ENCODE results near the gene ATP1A1. TPM values are rescaled to one million over a fixed set of nuclear protein-coding genes. Genes with fewer than 3 reads are reported as not detected.

ATP1A1 gene
- total and polyA plus RNA-seq, 9 of the 15 experiments (the other 6 are each of a cell fraction or from before 2014, with no cell fraction given) = 99.3 to 513 (median 234) TPM

GRCh38 chr1:116429821-116430374 lies 56.9 kb downstream of the ATP1A1 start (continued):
- TF ChIP-seq TSC22D4 (tag; IDR thresholded peaks at IDR 0.05) (0 out of 2 replicates have a peak, but pooled peaks have one; percentile 50), SMARCE1 (IDR thresholded peaks at IDR 0.05) (peak; percentile 28; the same call in 1 of the 2 replicates), EHMT2 (IDR thresholded peaks at IDR 0.05) (peak; percentile 83), GATAD2A (IDR thresholded peaks at IDR 0.05) (peak; percentile 66; the same call in 1 of the 2 replicates), DPF2 (IDR thresholded peaks at IDR 0.05) (0 out of 2 replicates have a peak, but pooled peaks have one; percentile 19), OTX1 (CRISPR knock-in tag; IDR thresholded peaks at IDR 0.05) (0 out of 2 replicates have a peak, but pooled peaks have one; percentile 32), KDM1A (IDR thresholded peaks at IDR 0.05) (0 out of 4 replicates have a peak, but pooled peaks of 1 of the 2 experiments have one; percentile 18), ZBTB26 (CRISPR knock-in tag; IDR thresholded peaks at IDR 0.05) (0 out of 2 replicates have a peak, but pooled peaks have one; percentile 9), MCM7 (IDR thresholded peaks at IDR 0.05) (peak in 1 of 2 experiments; percentile 66; a peak in 1 of 4 replicates), MTA1 (IDR thresholded peaks at IDR 0.05; ENCODE audit: borderline replicate concordance) (peak; percentile 79; the same call in 1 of the 2 replicates), ZNF780A (CRISPR knock-in tag; IDR thresholded peaks at IDR 0.05) (no peak), THRAP3 (IDR thresholded peaks at IDR 0.05; ENCODE audit: borderline replicate concordance) (peak; percentile 60; the same call in 1 of the 2 replicates), BCLAF1 (IDR thresholded peaks at IDR 0.05; ENCODE audit: borderline replicate concordance in 1 of 2, control insufficient read depth in 1 of 2, low read depth in 2 of 2, low read length in 1 of 2) (0 out of 4 replicates have a peak, but pooled peaks of 1 of the 2 experiments have one; percentile 41), ZNF3 (CRISPR knock-in tag; IDR thresholded peaks at IDR 0.05) (no peak), CC2D1A (IDR thresholded peaks at IDR 0.05) (0 out of 2 replicates have a peak, but pooled peaks have one; percentile 23), TOE1 (IDR thresholded peaks at IDR 0.05; ENCODE audit: borderline replicate concordance) (0 out of 2 replicates have a peak, but pooled peaks have one; percentile 62), TOE1 (CRISPR knock-in tag; IDR thresholded peaks at IDR 0.05; ENCODE audit: borderline replicate concordance, low read depth) (no peak), HDAC1 (IDR thresholded peaks at IDR 0.05) (peak in 1 of 2 experiments; percentile 68; a peak in 1 of 4 replicates)
- TF ChIP-seq, protein P1, sequence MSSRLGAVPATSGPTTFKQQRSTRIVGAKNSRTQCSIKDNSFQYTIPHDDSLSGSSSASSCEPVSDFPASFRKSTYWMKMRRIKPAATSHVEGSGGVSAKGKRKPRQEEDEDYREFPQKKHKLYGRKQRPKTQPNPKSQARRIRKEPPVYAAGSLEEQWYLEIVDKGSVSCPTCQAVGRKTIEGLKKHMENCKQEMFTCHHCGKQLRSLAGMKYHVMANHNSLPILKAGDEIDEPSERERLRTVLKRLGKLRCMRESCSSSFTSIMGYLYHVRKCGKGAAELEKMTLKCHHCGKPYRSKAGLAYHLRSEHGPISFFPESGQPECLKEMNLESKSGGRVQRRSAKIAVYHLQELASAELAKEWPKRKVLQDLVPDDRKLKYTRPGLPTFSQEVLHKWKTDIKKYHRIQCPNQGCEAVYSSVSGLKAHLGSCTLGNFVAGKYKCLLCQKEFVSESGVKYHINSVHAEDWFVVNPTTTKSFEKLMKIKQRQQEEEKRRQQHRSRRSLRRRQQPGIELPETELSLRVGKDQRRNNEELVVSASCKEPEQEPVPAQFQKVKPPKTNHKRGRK (tag; IDR thresholded peaks at IDR 0.05) = peak; percentile 98
- TF ChIP-seq, protein P2, sequence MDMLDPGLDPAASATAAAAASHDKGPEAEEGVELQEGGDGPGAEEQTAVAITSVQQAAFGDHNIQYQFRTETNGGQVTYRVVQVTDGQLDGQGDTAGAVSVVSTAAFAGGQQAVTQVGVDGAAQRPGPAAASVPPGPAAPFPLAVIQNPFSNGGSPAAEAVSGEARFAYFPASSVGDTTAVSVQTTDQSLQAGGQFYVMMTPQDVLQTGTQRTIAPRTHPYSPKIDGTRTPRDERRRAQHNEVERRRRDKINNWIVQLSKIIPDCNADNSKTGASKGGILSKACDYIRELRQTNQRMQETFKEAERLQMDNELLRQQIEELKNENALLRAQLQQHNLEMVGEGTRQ (CRISPR knock-in tag; IDR thresholded peaks at IDR 0.05) = no peak
- TF ChIP-seq, protein P3, sequence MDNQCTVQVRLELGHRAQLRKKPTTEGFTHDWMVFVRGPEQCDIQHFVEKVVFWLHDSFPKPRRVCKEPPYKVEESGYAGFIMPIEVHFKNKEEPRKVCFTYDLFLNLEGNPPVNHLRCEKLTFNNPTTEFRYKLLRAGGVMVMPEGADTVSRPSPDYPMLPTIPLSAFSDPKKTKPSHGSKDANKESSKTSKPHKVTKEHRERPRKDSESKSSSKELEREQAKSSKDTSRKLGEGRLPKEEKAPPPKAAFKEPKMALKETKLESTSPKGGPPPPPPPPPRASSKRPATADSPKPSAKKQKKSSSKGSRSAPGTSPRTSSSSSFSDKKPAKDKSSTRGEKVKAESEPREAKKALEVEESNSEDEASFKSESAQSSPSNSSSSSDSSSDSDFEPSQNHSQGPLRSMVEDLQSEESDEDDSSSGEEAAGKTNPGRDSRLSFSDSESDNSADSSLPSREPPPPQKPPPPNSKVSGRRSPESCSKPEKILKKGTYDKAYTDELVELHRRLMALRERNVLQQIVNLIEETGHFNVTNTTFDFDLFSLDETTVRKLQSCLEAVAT (IDR thresholded peaks at IDR 0.05) = 0 out of 4 replicates have a peak, but pooled peaks of 1 of the 2 experiments have one; percentile 42
